OCI-LY7 (cell line): ENCODE measurements around the gene FAM240A. TPM values are rescaled to one million over a fixed set of nuclear protein-coding genes. Genes with fewer than 3 reads are reported as not detected.

ENCODE experiments used
- BruUV-seq: library from RNA; stranded (reverse); fragments of 400-500 nt; replicated peaks from 2 replicates; lab custom pipeline; 2021; lab: Mats Ljungman, UMichigan
- CTCF ChIA-PET: fragments of 300-600 bp; sonication (Branson Sonifier 250); formaldehyde crosslinking; loops from one replicate; lab custom pipeline; 2022; ENCODE audit warnings: antibody characterized with exemption; ENCODE audit not compliant: unreplicated experiment; lab: Charles Lee
- POLR2A ChIA-PET: fragments of 300-600 bp; sonication (Branson Sonifier 250); formaldehyde crosslinking; loops from one replicate; lab custom pipeline; 2022; ENCODE audit warnings: antibody characterized with exemption; lab: Charles Lee
- DNase-seq: peaks from one replicate; pipeline ENCODE4 v3.0.0-alpha.2; 2015; ENCODE audit warnings: low spot score
- H2AFZ ChIP-seq: fragments of 200-600 bp; sonication (generic), shearing (Covaris generic); 2 replicates; pipeline ENCODE4 v1.6.1; 2014; ENCODE audit warnings: mild to moderate bottlenecking, antibody characterized with exemption, low read length, moderate library complexity
- H3K27ac ChIP-seq: fragments of 200-600 bp; sonication (generic); 2 replicates; pipeline ENCODE4 v1.5.1; 2014; ENCODE audit warnings: mixed run types, low read depth, mild to moderate bottlenecking, moderate library complexity, low read length, inconsistent platforms; ENCODE audit not compliant: poor library complexity, severe bottlenecking
- H3K36me3 ChIP-seq: fragments of 200-600 bp; sonication (generic); 2 replicates; pipeline ENCODE4 v1.6.1; 2014; ENCODE audit warnings: mild to moderate bottlenecking, antibody characterized with exemption, low read length, moderate library complexity, mixed read lengths; ENCODE audit not compliant: insufficient read depth
- H3K4me1 ChIP-seq: fragments of 200-600 bp; sonication (generic); 2 replicates; pipeline ENCODE4 v1.5.1; 2014; ENCODE audit warnings: mild to moderate bottlenecking, low read length; ENCODE audit not compliant: insufficient read depth, poor library complexity, severe bottlenecking
- H3K4me2 ChIP-seq: fragments of 200-600 bp; sonication (generic); 2 replicates; pipeline ENCODE4 v1.6.1; 2014; ENCODE audit warnings: mild to moderate bottlenecking, low read length
- H3K4me3 ChIP-seq: fragments of 200-600 bp; sonication (generic); 2 replicates; pipeline ENCODE4 v1.5.1; 2014; ENCODE audit warnings: mild to moderate bottlenecking, low read depth, low read length; ENCODE audit not compliant: poor library complexity, severe bottlenecking
- H3K79me2 ChIP-seq: fragments of 200-600 bp; sonication (generic); 2 replicates; pipeline ENCODE4 v1.6.1; 2016; ENCODE audit warnings: low read depth, mild to moderate bottlenecking, low read length, moderate library complexity, mixed read lengths; ENCODE audit not compliant: insufficient read depth
- H3K9me2 ChIP-seq: fragments of 200-600 bp; sonication (generic); 2 replicates; pipeline ENCODE4 v1.6.1; 2016; ENCODE audit warnings: mild to moderate bottlenecking, low read length, mixed read lengths; ENCODE audit not compliant: insufficient read depth
- H3K9me3 ChIP-seq: fragments of 200-600 bp; sonication (generic); 2 replicates; pipeline ENCODE4 v1.6.1; 2014; ENCODE audit warnings: mild to moderate bottlenecking, mixed run types, low read length, mixed read lengths
- H4K20me1 ChIP-seq: fragments of 200-600 bp; sonication (generic); 2 replicates; pipeline ENCODE4 v1.6.1; 2014; ENCODE audit warnings: mild to moderate bottlenecking, antibody characterized with exemption, low read length, moderate library complexity, mixed read lengths; ENCODE audit not compliant: insufficient read depth
- EZH2phosphoT487 ChIP-seq: fragments of 200-600 bp; sonication (generic); IDR thresholded peaks from 2 replicates; pipeline ENCODE4 v1.6.1; 2018; ENCODE audit warnings: low read depth, borderline replicate concordance, mild to moderate bottlenecking, mixed run types, antibody characterized with exemption, low read length, moderate library complexity, mixed read lengths
- intact Hi-C: fragments of 100-400 bp; cut with micrococcal nuclease; formaldehyde crosslinking; loops from one replicate; pipeline ENCODE4 v1.10.0; 2022; ENCODE audit not compliant: unreplicated experiment
- total RNA-seq, 2 experiments: library from RNA; depleted of rRNA in 1 of 2; stranded (reverse); fragments of >200 nt in 1 of 2; shearing (Covaris generic) in 1 of 2; gene quantifications; 2 replicates each; pipeline ENCODE4 v1.2.3, GENCODE V29; 2014 to 2022
- TF ChIP-seq, protein P1 (sequence below): fragments of 200-600 bp; sonication (generic); conservative IDR thresholded peaks from 2 replicates; pipeline ENCODE4 v1.5.1; 2014; ENCODE audit warnings: mild to moderate bottlenecking, antibody characterized with exemption, low read length, moderate library complexity, mixed read lengths

FAM240A gene
- total RNA-seq, 2 experiments from 2014 or later: not detected

DNA sequence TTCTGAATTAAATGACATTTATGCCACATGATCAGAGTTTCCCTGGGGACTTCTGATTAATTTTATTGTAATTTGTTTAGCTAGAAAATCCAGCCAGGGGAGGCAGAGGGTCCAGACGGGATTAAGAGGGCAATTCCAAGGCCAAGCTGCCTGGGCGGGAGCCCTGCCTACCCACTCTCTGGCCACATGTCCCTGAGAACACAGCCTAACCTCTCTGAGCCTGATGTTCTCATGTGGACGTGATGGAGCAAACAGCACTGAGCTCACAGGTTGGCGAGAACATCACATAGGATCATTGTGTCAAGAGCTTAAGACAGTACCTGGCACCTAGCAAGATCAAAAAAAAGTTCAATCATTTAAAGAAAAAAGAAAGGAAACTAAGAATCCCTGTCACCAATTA is 47.2 kb upstream of the FAM240A start:
- Histone ChIP-seq H3K9me3 (no peaks in the 10 kb centered on the region), H3K4me2 (no peak overlapping the region), H3K79me2 (no peaks in the 10 kb centered on the region), H3K9me2 (no peaks in the 10 kb centered on the region), H2AFZ (no peak overlapping the region), H3K4me1 (no peaks in the 10 kb centered on the region), H4K20me1 (no peaks in the 10 kb centered on the region), H3K4me3 (no peak overlapping the region), H3K27ac (no peak overlapping the region), H3K36me3 (0 out of 2 replicates have a peak, but pooled peaks cover 5% of the 10 kb centered on the region)
- BruUV-seq: no TSS peak
- CTCF ChIA-PET: no interaction called here
- no peak for DNase-seq
- POLR2A ChIA-PET: interaction anchor here (0.9 to 1.3 kb wide), 2 partner anchors 8 to 23 kb away, joined by 4 to 5 read pairs; no protein-coding TSS in a partner anchor
- intact Hi-C loops: no loop called here
- no peak for TF ChIP-seq EZH2phosphoT487

DNA sequence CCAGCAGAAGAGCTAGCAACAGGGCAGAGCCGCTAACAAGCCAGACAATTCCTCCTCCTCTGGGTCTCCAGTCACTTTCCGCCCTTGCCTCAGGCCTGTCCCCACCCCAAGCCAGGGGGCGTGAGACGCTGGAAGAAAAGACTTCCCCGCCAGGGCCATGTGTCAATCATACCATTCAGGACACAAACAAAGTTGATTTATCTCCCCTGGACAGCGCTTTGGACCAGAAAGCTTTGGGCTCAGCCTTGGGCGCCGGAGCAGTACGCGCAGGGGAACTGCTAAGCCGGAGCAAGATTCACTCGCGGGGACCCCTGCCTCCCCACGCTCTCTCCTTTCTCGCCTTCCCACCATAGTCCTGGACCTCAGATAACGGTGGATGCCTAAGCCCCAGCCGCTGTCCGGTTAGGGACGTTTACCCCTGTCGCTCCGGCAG is 46.7 kb upstream of the FAM240A start:
- 0 out of 2 replicates have a peak, but pooled peaks cover 5% of the 10 kb centered on the region for H3K36me3 ChIP-seq
- H3K27ac ChIP-seq: no peak overlapping the region
- H2AFZ ChIP-seq: no peak overlapping the region
- CTCF ChIA-PET: no interaction called here
- H3K4me2 ChIP-seq: no peak overlapping the region
- intact Hi-C loops: no loop called here
- no peak overlapping the region for H3K4me3 ChIP-seq
- no peaks in the 10 kb centered on the region for H3K9me3 ChIP-seq
- no TSS peak for BruUV-seq
- H3K4me1 ChIP-seq: no peaks in the 10 kb centered on the region
- H4K20me1 ChIP-seq: no peaks in the 10 kb centered on the region
- H3K79me2 ChIP-seq: no peaks in the 10 kb centered on the region
- H3K9me2 ChIP-seq: no peaks in the 10 kb centered on the region
- no peak for DNase-seq
- POLR2A ChIA-PET: interaction anchor here (1.3 kb wide), 1 partner anchor 24 kb away, joined by 4 read pairs; no protein-coding TSS in a partner anchor
- no peak for TF ChIP-seq EZH2phosphoT487
- TF ChIP-seq, protein P1, sequence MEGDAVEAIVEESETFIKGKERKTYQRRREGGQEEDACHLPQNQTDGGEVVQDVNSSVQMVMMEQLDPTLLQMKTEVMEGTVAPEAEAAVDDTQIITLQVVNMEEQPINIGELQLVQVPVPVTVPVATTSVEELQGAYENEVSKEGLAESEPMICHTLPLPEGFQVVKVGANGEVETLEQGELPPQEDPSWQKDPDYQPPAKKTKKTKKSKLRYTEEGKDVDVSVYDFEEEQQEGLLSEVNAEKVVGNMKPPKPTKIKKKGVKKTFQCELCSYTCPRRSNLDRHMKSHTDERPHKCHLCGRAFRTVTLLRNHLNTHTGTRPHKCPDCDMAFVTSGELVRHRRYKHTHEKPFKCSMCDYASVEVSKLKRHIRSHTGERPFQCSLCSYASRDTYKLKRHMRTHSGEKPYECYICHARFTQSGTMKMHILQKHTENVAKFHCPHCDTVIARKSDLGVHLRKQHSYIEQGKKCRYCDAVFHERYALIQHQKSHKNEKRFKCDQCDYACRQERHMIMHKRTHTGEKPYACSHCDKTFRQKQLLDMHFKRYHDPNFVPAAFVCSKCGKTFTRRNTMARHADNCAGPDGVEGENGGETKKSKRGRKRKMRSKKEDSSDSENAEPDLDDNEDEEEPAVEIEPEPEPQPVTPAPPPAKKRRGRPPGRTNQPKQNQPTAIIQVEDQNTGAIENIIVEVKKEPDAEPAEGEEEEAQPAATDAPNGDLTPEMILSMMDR: no peak

DNA sequence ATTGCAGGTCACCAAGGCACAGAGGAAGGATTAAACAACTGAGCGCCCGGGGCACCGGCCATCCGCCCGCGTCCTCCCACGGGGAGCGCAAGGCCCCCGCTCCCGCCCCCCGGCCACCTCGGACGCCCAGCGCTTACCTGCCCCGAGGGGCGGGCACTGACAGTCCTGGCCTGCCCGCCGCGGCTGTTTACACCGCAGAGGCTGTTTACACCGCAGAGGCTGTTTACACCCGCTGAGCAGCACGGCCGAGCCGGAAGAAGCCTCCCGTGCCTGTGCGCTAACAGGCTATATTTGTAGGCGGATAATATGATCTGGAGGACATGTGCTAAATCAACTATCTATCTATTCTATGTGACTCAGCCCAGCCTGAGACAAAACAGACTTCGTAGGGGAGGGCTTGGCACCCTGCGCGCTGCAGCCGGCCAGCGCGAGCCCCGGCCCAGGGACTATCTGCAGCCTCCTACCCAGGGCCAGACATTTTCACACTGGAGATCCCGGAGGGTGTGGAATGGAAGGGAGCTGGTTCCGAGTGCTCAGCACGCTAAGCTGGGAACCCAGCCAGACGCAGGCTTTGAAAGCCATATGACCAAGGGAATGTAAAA is 46.2 kb upstream of the FAM240A start, which contains the start of gene LRRC2:
Gene LRRC2 (minus strand): TSS at position 263 of the 602 bp plus-strand sequence. CDS start 14,711 bp downstream, outside the sequence.
- BruUV-seq: no TSS peak
- no peaks in the 10 kb centered on the region for H3K9me2 ChIP-seq
- TF ChIP-seq EZH2phosphoT487: no peak
- TF ChIP-seq, protein P1: no peak
- H4K20me1 ChIP-seq: no peaks in the 10 kb centered on the region
- ChIA-PET CTCF (no interaction called here), POLR2A (interaction anchor here (0.6 to 1.3 kb wide), 2 partner anchors 24 to 32 kb away, joined by 3 to 4 read pairs; no protein-coding TSS in a partner anchor)
- H3K4me1 ChIP-seq: no peaks in the 10 kb centered on the region
- no peak within 1 kb of the TSS for H3K27ac ChIP-seq
- intact Hi-C loops: no loop called here
- no peak within 1 kb of the TSS for H2AFZ ChIP-seq
- H3K9me3 ChIP-seq: no peaks in the 10 kb centered on the region
- H3K79me2 ChIP-seq: no peaks in the 10 kb centered on the region
- no peak within 1 kb of the TSS for H3K4me3 ChIP-seq
- DNase-seq: no peak
- 0 out of 2 replicates have a peak, but pooled peaks cover 5% of the 10 kb centered on the region for H3K36me3 ChIP-seq
- H3K4me2 ChIP-seq: no peak within 1 kb of the TSS
